Ovary (tissue), 3 donors: ENCODE data around the gene PPP2R5C.

Experiments used
- CTCF ChIP-seq, 3 donors: fragments of 450-650 bp in 2 of 3; fragments of 200-600 bp in 1 of 3; IDR thresholded peaks; one replicate each; pipeline versions ENCODE4 v1.5.1 to v1.8.0; 2016 to 2022; ENCODE audit warnings: antibody characterized with exemption in 3 of 3, mild to moderate bottlenecking in 1 of 3
- POLR2A ChIP-seq: fragments of 450-650 bp; IDR thresholded peaks from one replicate; pipeline ENCODE4 v1.6.1; 2017; ENCODE audit warnings: antibody characterized with exemption, mild to moderate bottlenecking, moderate library complexity
- donor health status: DM: no; HTN: no; CAD: no.

- TF ChIP-seq CTCF (IDR thresholded peaks at IDR 0.05) (no peak), POLR2A (no peak)
Measured at GRCh38 chr14:101839236-101839635, 77.7 kb downstream of the PPP2R5C start.
